Panc1 (cell line): ENCODE data around the gene GALNT9.

Experiments
- CTCF ChIP-seq: fragments of 450-650 bp; IDR thresholded peaks from 2 replicates; pipeline ENCODE4 v1.5.1; 2017; ENCODE audit warnings: mild to moderate bottlenecking
- POLR2AphosphoS5 ChIP-seq: IDR thresholded peaks from 2 replicates; pipeline ENCODE4 v1.6.1; 2012; ENCODE audit warnings: mild to moderate bottlenecking, low read depth, low read length, moderate library complexity
- REST ChIP-seq, 2 experiments: IDR thresholded peaks; 2 replicates each; pipeline ENCODE4 v1.6.1; 2011 to 2012; ENCODE audit warnings: low read depth in 2 of 2, control low read depth in 1 of 2, low read length in 1 of 2, mild to moderate bottlenecking in 1 of 2, moderate library complexity in 1 of 2; ENCODE audit not compliant: insufficient read depth in 1 of 2
- SIN3A ChIP-seq: IDR thresholded peaks from 2 replicates; pipeline ENCODE4 v1.6.1; 2012; ENCODE audit warnings: low read depth, mild to moderate bottlenecking, low read length, moderate library complexity, borderline replicate concordance; ENCODE audit not compliant: insufficient read depth

GRCh38 chr12:132196873-132197390 is 132.5 kb downstream of the GALNT9 start:
- TF ChIP-seq CTCF = no peak
- TF ChIP-seq SIN3A = no peak
- TF ChIP-seq POLR2AphosphoS5 = no peak
- TF ChIP-seq REST (IDR thresholded peaks at IDR 0.05; ENCODE audit: insufficient read depth in 1 of 2, low read depth in 2 of 2, low read length in 1 of 2) = no peak
